NCI-H82 (cell line): ENCODE data around the gene ST7.
"Not testable (repeated sequence)": the region's sequence is repeated elsewhere in the genome, so short reads cannot be mapped to it uniquely, and the experiment has no call there.

Source experiments
- DNase-seq: peaks from one replicate; lab custom pipeline; 2025; lab: John Stamatoyannopoulos, UW

Gene ST7

GRCh38 chr7:117096942-117097341, 143.6 kb downstream of the ST7 start:
- no peak for DNase-seq

GRCh38 chr7:117097860-117098259, 144.6 kb downstream of the ST7 start:
- DNase-seq: no peak

GRCh38 chr7:117098457-117098856, 145.2 kb downstream of the ST7 start:
- no peak for DNase-seq

GRCh38 chr7:117101026-117101425, 147.7 kb downstream of the ST7 start:
- DNase-seq: no peak

- DNase-seq: no peak
Observed at GRCh38 chr7:117110480-117111315, 157.4 kb downstream of the ST7 start.

GRCh38 chr7:117111535-117111934, 158.2 kb downstream of the ST7 start:
- DNase-seq: no peak

- DNase-seq: peak; percentile 33
Observed at GRCh38 chr7:117112640-117113039, 159.3 kb downstream of the ST7 start.

- DNase-seq: peak; percentile 89
Observed at GRCh38 chr7:117113871-117114270, 160.6 kb downstream of the ST7 start.

- DNase-seq: peak; percentile 72
Observed at GRCh38 chr7:117114272-117114671, 161.0 kb downstream of the ST7 start.

- no peak for DNase-seq
Observed at GRCh38 chr7:117116211-117116610, 162.9 kb downstream of the ST7 start.

- DNase-seq: no peak
Observed at GRCh38 chr7:117117172-117117571, 163.9 kb downstream of the ST7 start.

- no peak for DNase-seq
Observed at GRCh38 chr7:117118579-117119180, 165.4 kb downstream of the ST7 start.

GRCh38 chr7:117119192-117119924, 166.1 kb downstream of the ST7 start:
- peak; percentile 85 for DNase-seq

- not testable (repeated sequence) for DNase-seq
Observed at GRCh38 chr7:117120321-117120720, 167.0 kb downstream of the ST7 start.

- not testable (repeated sequence) for DNase-seq
Observed at GRCh38 chr7:117122036-117122435, 168.7 kb downstream of the ST7 start.

GRCh38 chr7:117122536-117122935, 169.2 kb downstream of the ST7 start:
- DNase-seq: no peak

GRCh38 chr7:117123311-117123926, 170.1 kb downstream of the ST7 start:
- DNase-seq: no peak

- DNase-seq: peak; percentile 49
Observed at GRCh38 chr7:117124591-117125220, 171.4 kb downstream of the ST7 start.

GRCh38 chr7:117126676-117127075, 173.4 kb downstream of the ST7 start:
- DNase-seq: peak; percentile 24

- DNase-seq: peak; percentile 69
Observed at GRCh38 chr7:117127585-117128168, 174.4 kb downstream of the ST7 start.

- no peak for DNase-seq
Observed at GRCh38 chr7:117129521-117129955, 176.2 kb downstream of the ST7 start.
